Peyer's patch (tissue), 4 donors: ENCODE data around the gene DDI2. TPM values are rescaled to one million over a fixed set of nuclear protein-coding genes. Genes with fewer than 3 reads are reported as not detected.

Experiments
- DNase-seq, 3 donors: peaks; one replicate each; pipeline ENCODE4 v3.0.0-alpha.2; 2017 to 2019
- H3K27ac ChIP-seq, 4 donors: fragments of 200-600 bp; sonication (generic); one replicate each; pipeline ENCODE4 v1.5.1; 2016 to 2019
- H3K27me3 ChIP-seq, 2 donors: fragments of 200-600 bp; sonication (generic); one replicate each; pipeline ENCODE4 v1.5.1; 2019
- H3K36me3 ChIP-seq, 3 donors: fragments of 200-600 bp; sonication (generic); one replicate each; pipeline ENCODE4 v1.5.1; 2016 to 2019
- H3K4me1 ChIP-seq, 4 donors: fragments of 200-600 bp; sonication (generic); one replicate each; pipeline ENCODE4 v1.5.1; 2016 to 2019
- H3K4me3 ChIP-seq, 4 donors: fragments of 200-600 bp; sonication (generic); 1 replicate in 3 of 4; 2 replicates in 1 of 4; pipeline ENCODE4 v1.5.1; 2016 to 2019; ENCODE audit warnings: mild to moderate bottlenecking in 1 of 4
- H3K9me3 ChIP-seq, 4 donors: fragments of 200-600 bp; sonication (generic); one replicate each; pipeline ENCODE4 v1.5.1; 2016 to 2019; ENCODE audit warnings: mild to moderate bottlenecking in 1 of 4
- CTCF ChIP-seq, 6 experiments: fragments of 450-650 bp in 4 of 6; fragments of 200-600 bp in 2 of 6; sonication (generic) in 1 of 6; IDR thresholded peaks; one replicate each; pipeline ENCODE4 v1.5.1; 2017 to 2019; ENCODE audit warnings: antibody characterized with exemption in 6 of 6, mild to moderate bottlenecking in 3 of 6, moderate library complexity in 1 of 6
- POLR2A ChIP-seq, 2 donors: fragments of 450-650 bp; IDR thresholded peaks; one replicate each; pipeline ENCODE4 v1.5.1; 2017; ENCODE audit warnings: antibody characterized with exemption in 2 of 2, mild to moderate bottlenecking in 2 of 2, moderate library complexity in 2 of 2
- total RNA-seq, 4 donors: library from RNA; depleted of rRNA; stranded (reverse); fragments of >200 nt; gene quantifications; one replicate each; pipeline ENCODE4 v1.1.0, GENCODE V29; 2016

Gene DDI2
- total RNA-seq, 4 donors from 2014 or later, result 56.0 to 97.1 (median 68.5) TPM

DNA sequence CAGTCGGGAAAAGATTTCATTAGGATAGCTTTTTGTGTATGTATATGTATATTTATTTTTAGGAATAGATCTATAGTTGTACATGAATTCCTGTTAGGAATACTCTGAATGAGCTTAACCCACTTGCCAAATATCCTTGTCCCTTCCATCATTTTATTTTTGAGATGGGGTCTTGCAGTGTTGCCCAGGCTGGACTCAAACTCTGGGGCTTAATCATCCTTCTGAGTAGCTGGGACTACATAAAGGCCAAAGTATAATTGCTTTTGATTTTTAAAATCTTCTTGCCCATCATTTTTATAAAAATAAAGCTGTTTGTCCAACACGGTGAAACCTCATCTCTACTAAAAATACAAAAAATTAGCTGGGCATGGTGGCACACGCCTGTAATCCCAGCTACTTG, 46.7 kb downstream of the DDI2 start:
- H3K36me3 ChIP-seq, result peaks cover 0 to 38% (median 0%) of the 10 kb centered on the region in 3 donors
- H3K27me3 ChIP-seq, result no peaks in the 10 kb centered on the region
- DNase-seq, result no peak
- no peak for TF ChIP-seq CTCF (IDR thresholded peaks at IDR 0.05)
- no peak for TF ChIP-seq POLR2A (IDR thresholded peaks at IDR 0.05)
- H3K27ac ChIP-seq, result no peak overlapping the region
- no peak overlapping the region for H3K4me3 ChIP-seq
- H3K4me1 ChIP-seq, result no peaks in the 10 kb centered on the region
- no peaks in the 10 kb centered on the region for H3K9me3 ChIP-seq

DNA sequence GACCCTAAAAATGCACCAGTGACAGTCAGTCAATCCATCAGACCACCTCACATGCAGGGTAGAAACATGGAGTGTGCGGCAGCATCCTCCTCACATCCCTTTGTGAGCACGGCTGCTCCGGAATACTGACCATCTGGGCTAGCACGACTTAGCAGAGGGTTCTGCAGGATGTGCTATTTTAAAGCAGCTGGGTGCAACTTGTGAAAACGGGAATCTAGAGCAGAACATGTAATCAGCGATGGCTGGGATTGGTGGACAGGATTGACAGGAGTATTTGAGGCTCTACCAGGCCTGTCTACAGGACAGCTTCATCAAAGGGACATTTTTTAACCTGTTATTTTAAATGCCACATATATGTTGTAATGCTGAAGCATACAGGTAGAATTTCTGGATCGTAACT, 50.1 kb downstream of the DDI2 start:
- no peaks in the 10 kb centered on the region for H3K4me1 ChIP-seq
- H3K9me3 ChIP-seq, result no peaks in the 10 kb centered on the region
- TF ChIP-seq CTCF (IDR thresholded peaks at IDR 0.05) (no peak), POLR2A (IDR thresholded peaks at IDR 0.05) (no peak)
- no peak for DNase-seq
- no peak overlapping the region for H3K4me3 ChIP-seq
- peaks cover 0 to 4% (median 0%) of the 10 kb centered on the region in 3 donors for H3K36me3 ChIP-seq
- no peaks in the 10 kb centered on the region for H3K27me3 ChIP-seq
- H3K27ac ChIP-seq, result no peak overlapping the region

- H3K27me3 ChIP-seq, result no peaks in the 10 kb centered on the region
- H3K27ac ChIP-seq, result no peak overlapping the region
- no peak overlapping the region for H3K4me3 ChIP-seq
- H3K36me3 ChIP-seq, result no peaks in the 10 kb centered on the region
- DNase-seq, result no peak
- TF ChIP-seq POLR2A (IDR thresholded peaks at IDR 0.05), result no peak
- TF ChIP-seq CTCF (IDR thresholded peaks at IDR 0.05), result no peak
- H3K4me1 ChIP-seq, result no peaks in the 10 kb centered on the region
- no peaks in the 10 kb centered on the region for H3K9me3 ChIP-seq
These were observed 51.0 kb downstream of the DDI2 start for GRCh38 chr1:15668089-15668754.

DNA sequence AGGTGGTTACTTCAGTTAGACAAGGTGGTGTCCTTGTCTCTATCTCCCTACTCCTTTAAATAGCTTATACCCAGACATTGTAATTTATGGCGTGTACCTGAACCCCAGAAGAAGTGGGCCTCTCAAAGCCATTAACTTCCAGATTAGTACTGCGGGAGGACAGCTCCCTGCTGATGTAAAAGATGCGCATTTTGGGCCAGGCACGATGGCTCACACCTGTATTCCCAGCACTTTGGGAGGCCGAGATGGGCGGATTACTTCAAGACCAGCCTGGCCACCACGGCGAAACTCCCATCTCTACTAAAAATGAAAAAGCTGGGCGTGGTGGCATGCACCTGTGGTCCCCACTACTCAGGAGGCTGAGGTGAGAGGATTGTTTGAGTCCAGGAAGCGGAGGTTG, 51.8 kb downstream of the DDI2 start:
- Histone ChIP-seq H3K36me3 (no peaks in the 10 kb centered on the region), H3K27ac (no peak overlapping the region), H3K4me1 (no peaks in the 10 kb centered on the region), H3K9me3 (no peaks in the 10 kb centered on the region), H3K4me3 (no peak overlapping the region), H3K27me3 (no peaks in the 10 kb centered on the region)
- TF ChIP-seq POLR2A (IDR thresholded peaks at IDR 0.05) (no peak), CTCF (IDR thresholded peaks at IDR 0.05) (no peak)
- DNase-seq, result no peak

DNA sequence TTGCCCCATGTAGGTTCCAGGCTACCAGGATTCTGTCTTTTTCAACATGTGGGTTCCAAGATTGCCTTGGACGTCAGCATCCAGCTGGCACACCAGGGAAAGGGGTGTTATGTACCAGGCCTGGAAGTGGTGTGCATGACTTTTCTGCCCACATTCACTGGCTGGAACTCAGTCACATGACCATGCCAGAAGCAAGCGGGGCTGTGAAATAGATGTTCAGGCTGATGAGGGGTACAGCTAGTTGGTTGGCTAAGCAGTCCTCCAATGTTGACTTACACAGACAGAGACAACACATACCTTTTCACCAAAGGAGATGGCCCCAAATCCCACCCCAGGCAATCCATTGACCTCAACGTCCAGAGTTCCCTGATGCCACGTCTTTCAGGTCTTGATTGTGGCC, 52.6 kb downstream of the DDI2 start:
- TF ChIP-seq POLR2A (IDR thresholded peaks at IDR 0.05), result no peak
- TF ChIP-seq CTCF (IDR thresholded peaks at IDR 0.05), result no peak
- H3K36me3 ChIP-seq, result no peaks in the 10 kb centered on the region
- DNase-seq, result no peak
- H3K4me1 ChIP-seq, result no peaks in the 10 kb centered on the region
- H3K27me3 ChIP-seq, result no peaks in the 10 kb centered on the region
- H3K4me3 ChIP-seq, result no peak overlapping the region
- H3K27ac ChIP-seq, result no peak overlapping the region
- no peaks in the 10 kb centered on the region for H3K9me3 ChIP-seq

GRCh38 chr1:15671430-15671829, 54.2 kb downstream of the DDI2 start:
- no peak overlapping the region for H3K27ac ChIP-seq
- H3K36me3 ChIP-seq, result no peaks in the 10 kb centered on the region
- no peak for DNase-seq
- no peaks in the 10 kb centered on the region for H3K4me1 ChIP-seq
- H3K9me3 ChIP-seq, result no peaks in the 10 kb centered on the region
- no peaks in the 10 kb centered on the region for H3K27me3 ChIP-seq
- no peak overlapping the region for H3K4me3 ChIP-seq
- no peak for TF ChIP-seq POLR2A (IDR thresholded peaks at IDR 0.05)
- no peak for TF ChIP-seq CTCF (IDR thresholded peaks at IDR 0.05)
